CD4-positive, alpha-beta T cell treated with Interferon gamma for 1 hour (primary cell): ENCODE results near the gene OPRD1.

Experiments
- DNase-seq: peaks from one replicate; pipeline ENCODE4 v3.0.0-alpha.2; 2020

OPRD1 gene

GRCh38 chr1:28886731-28887418 lies 74.9 kb downstream of the OPRD1 start:
- peak; percentile 91 for DNase-seq

GRCh38 chr1:28887419-28887834 lies 75.5 kb downstream of the OPRD1 start:
- DNase-seq = peak; percentile 80

- no peak for DNase-seq
Observed at GRCh38 chr1:28887835-28888682, 76.1 kb downstream of the OPRD1 start.

- no peak for DNase-seq
Observed at GRCh38 chr1:28888915-28889314, 76.9 kb downstream of the OPRD1 start.

- no peak for DNase-seq
Observed at GRCh38 chr1:28889357-28889756, 77.4 kb downstream of the OPRD1 start.

- no peak for DNase-seq
Observed at GRCh38 chr1:28890435-28890834, 78.5 kb downstream of the OPRD1 start.

DNA sequence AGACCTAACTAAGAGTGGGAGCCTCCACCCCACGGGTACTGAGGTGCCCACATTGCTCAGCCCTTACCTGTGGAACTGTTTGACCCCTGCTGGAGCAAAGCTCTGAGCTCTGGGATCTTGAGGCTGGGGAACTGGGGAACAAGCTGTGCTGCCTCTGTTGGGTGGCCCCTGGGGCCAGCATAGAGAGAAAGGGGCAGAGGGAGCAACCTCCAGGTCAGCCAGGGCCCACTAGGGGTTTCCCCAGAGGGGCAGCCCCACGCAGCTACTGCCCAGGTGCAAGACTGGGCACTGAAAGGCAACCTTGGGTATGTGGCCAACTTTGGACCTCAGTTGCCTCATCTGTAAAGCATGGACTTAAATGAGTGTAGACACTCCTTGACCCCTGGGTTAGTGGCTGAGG lies 78.9 kb downstream of the OPRD1 start:
- DNase-seq = no peak

DNA sequence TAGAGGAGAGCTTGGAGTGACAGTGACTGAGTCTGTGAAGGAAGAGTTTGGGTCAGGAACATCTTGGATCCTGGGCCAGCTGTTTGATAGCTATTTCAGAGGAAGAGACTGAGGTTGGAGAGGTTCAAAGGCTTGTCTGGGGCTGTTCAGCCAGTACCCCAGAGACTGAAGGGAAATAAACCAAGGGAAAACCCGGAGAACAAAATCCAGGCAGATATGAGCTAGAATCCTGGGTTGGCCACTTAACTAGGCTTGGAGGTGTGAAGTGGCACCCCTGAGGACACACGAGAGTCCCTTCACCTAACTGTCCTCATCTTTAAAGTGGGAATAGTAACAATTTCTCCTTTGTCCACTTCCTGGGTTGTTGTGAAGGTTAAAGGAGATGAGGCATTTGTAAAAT lies 79.3 kb downstream of the OPRD1 start:
- no peak for DNase-seq

DNA sequence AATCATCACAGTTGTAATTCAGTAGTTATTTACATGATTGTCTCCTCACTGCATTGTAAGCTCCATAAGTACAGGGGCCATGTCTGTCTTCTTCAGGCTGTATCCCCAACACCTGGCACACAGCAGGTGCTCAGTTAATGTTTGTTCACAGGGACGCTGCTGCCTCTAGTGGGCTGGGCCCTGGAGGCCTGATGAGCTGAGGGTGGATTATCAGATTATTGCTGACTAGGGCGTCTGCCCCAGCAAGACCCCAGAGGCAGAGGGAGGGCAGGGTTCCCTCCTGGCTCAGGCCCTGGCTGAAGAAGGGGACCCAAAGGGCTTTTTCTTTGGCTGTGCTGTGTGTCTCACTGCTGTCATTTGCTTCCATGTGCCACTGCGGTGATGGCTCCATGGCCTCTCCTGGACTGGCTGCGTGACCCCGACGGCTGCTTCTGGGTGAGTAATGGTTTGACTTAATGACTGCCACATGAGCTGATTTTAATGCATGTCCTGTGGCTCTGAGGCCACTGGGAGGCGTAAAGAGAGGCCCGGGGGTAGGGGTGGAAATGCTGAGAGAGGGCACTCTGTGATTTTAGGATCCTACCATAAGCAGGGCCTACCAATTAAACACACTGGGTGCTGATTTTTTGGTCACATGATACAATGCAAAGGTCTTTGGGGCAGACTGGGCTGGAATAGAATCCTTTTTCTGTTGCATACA lies 81.6 kb downstream of the OPRD1 start:
- DNase-seq = no peak

- DNase-seq = no peak
Observed at GRCh38 chr1:28894785-28895184, 82.8 kb downstream of the OPRD1 start.

DNA sequence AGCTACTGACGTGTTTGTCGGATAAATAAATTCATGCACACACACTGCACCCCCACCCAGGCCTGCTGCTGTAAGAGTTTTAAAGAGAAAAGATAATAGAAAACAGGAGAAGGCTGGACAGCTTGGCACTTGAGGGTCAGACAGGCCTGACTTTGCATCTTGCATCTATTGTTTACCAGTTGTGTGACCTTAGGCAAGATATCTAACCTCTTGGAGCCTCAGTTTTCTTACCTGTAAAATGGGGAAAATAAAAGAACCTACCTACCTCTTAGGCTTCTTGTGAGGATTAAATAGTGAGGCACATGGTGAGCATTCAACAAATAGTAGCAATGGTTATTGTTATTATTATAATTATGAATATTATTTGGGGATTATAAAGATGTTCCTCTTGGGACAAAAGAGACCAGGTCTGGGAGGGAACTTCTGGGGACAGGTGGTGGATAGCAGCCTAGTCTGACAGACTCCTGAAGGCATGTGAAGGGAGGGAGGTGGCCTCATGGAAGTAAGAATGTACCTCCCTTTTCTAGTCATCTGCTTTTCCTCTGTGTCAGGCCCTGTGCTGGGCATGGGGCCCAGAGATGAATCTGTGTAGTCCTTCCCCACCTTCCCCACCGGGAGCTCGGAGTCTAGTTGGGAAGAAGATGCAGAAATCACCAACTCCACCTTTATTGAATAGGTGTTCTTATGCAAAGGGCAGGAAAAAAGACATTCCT lies 84.1 kb downstream of the OPRD1 start:
- DNase-seq = no peak

GRCh38 chr1:28896609-28896986 lies 84.6 kb downstream of the OPRD1 start:
- no peak for DNase-seq

DNA sequence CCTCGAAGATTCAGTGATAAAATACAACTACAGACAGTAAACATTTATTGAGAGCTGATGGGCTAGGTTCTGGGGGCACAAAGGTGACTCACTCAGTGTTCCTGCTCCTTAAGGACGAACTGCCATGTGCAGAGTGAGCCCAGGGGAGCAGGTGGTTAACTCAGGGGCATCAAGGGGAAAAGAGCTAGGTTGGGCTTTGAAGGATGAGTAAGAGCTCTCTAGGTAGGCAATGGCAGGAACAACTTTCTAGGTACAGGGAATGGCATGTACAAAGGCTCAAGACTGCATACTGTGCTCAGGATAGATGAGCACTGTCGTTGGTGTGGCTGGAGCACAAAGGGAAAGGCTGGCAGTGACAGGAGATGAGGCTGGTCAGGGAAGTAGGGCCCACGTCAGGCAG lies 85.8 kb downstream of the OPRD1 start:
- DNase-seq = no peak

GRCh38 chr1:28898405-28898881 lies 86.5 kb downstream of the OPRD1 start:
- no peak for DNase-seq

DNA sequence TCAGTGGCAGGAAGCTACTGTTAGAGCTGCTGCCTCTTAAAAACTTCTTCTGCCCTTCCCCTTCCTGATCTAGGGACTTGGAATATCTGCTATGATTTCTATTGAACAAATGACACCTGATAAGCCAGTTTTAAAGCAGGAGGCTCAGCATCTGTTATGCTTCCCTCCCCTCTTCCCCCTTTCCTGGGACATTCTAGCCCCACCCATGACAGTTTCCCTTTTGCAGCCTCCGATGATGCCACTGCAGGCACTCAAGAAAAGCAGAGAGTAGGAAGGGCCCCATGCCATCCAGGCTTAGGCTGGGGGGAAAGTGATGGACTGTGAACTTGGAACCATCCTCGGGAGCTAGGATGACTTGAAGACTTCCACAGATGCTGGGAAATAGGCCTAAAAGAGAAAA lies 87.3 kb downstream of the OPRD1 start:
- DNase-seq = no peak

GRCh38 chr1:28900562-28900961 lies 88.6 kb downstream of the OPRD1 start:
- DNase-seq = no peak

DNA sequence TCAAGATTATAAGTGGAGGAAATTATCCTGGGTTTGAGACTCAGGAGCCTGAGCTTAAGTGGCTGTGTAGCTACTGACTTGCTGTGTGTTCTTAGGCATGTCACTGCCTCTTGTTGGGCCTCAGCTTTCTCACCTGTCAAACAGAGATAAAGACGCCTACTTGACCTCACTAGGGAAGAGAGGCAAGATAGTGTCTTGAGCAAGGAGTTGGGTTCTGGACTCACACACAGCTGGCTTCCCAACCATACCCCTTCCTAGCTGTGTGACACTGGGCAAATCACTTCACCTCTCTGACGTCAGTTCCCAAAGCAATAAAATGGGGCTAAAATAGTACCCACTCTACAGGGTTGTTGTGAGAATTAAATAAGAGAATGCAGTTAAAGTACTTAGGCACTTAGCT lies 90.8 kb downstream of the OPRD1 start:
- DNase-seq = no peak

GRCh38 chr1:28905921-28906666 lies 94.1 kb downstream of the OPRD1 start:
- DNase-seq = no peak

GRCh38 chr1:28909198-28909597 lies 97.2 kb downstream of the OPRD1 start:
- no peak for DNase-seq

DNA sequence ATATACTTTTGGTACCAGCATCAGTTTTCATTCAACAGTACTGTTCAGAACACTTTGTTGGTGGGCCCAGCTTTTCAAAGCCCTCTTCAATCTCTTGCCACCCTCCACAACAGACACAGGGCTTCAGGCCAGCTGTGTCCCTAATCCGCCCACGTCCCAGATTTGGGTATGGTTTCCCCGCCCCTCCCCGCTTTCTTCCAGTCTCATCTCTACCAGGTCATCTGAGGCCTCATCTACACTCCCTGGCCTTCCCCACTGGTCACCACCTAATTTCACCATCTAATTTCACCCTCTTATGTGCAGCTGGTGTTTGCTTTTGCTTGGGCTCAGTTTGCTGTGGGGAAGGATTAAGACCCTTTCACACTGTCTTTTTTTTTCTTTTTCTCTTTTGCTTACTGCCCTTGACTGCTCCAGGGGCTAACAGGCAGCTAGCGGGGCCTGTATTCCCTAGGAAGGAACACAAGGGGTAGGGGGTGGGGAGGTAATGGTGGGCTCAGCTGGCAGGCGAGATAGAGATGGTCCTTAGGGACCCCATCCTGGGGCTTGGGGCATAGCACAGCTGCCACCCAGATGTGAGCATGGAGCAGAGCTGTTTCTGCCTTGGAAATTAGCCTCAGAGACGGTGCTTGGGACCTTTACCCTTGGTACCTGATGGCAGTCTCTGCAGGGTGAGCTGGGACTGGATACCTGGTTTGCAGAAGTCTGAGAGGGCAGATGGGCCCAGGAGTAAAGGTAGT lies 98.6 kb downstream of the OPRD1 start:
- DNase-seq = no peak

DNA sequence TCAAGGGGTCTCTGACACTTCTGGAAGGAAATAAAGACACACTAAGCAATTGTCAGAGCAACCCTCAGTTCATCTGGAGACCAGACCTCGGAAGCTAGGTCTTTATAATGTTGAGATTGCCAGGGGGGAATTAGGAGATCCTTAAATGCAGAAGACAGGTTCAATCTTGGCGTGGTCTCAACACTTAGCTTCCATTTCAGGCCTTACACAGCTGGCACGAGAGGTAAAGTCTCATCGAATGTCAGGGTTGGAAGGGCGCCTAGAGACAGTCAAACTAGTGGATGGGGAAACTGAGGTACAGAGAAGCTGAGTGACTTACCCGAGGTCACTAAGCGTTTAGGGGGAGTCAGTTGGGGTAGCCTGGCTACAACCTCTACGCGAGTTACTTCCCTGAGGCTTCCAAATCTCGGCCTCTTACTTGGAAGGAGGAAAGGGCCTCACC lies 101.8 kb downstream of the OPRD1 start:
- DNase-seq = no peak
